ENCODE results near the gene SH3RF1. TPM values are rescaled to one million over a fixed set of nuclear protein-coding genes. Genes with fewer than 3 reads are reported as not detected.

The SH3RF1 gene
- total RNA-seq, 2 donors from 2014 or later: 42.9 to 57.5 TPM

- no peaks in the 10 kb centered on the region for H3K36me3 ChIP-seq
- no peak overlapping the region for H3K27ac ChIP-seq
- H3K4me1 ChIP-seq (replicated peaks): peaks cover 10% of the 10 kb centered on the region
- H3K4me3 ChIP-seq: no peak overlapping the region
- H3K27me3 ChIP-seq (replicated peaks; ENCODE audit: insufficient read depth): no peaks in the 10 kb centered on the region
- no peaks in the 10 kb centered on the region for H3K9me3 ChIP-seq
- 96% methylated on average over 9 of the region's 9 CpGs for WGBS
- TF ChIP-seq, protein P1, sequence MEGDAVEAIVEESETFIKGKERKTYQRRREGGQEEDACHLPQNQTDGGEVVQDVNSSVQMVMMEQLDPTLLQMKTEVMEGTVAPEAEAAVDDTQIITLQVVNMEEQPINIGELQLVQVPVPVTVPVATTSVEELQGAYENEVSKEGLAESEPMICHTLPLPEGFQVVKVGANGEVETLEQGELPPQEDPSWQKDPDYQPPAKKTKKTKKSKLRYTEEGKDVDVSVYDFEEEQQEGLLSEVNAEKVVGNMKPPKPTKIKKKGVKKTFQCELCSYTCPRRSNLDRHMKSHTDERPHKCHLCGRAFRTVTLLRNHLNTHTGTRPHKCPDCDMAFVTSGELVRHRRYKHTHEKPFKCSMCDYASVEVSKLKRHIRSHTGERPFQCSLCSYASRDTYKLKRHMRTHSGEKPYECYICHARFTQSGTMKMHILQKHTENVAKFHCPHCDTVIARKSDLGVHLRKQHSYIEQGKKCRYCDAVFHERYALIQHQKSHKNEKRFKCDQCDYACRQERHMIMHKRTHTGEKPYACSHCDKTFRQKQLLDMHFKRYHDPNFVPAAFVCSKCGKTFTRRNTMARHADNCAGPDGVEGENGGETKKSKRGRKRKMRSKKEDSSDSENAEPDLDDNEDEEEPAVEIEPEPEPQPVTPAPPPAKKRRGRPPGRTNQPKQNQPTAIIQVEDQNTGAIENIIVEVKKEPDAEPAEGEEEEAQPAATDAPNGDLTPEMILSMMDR (IDR thresholded peaks at IDR 0.05): no peak
- TF ChIP-seq POLR2AphosphoS5 (IDR thresholded peaks at IDR 0.05) (no peak), POLR2A (IDR thresholded peaks at IDR 0.05) (no peak)
- intact Hi-C loops (cut with DNase I): no loop called here
- no peak for DNase-seq (ENCODE audit: low spot score)
Observed at GRCh38 chr4:169048868-169049414, 221.8 kb downstream of the SH3RF1 start.

GRCh38 chr4:169047956-169048355 is 222.8 kb downstream of the SH3RF1 start:
- WGBS: 58% methylated on average over 4 of the region's 4 CpGs
- DNase-seq (ENCODE audit: low spot score): no peak
- no peak overlapping the region for H3K4me3 ChIP-seq
- no peak for TF ChIP-seq POLR2AphosphoS5 (IDR thresholded peaks at IDR 0.05)
- H3K4me1 ChIP-seq (replicated peaks): peaks cover 10% of the 10 kb centered on the region
- H3K36me3 ChIP-seq: no peaks in the 10 kb centered on the region
- no peaks in the 10 kb centered on the region for H3K27me3 ChIP-seq (replicated peaks; ENCODE audit: insufficient read depth)
- H3K27ac ChIP-seq: no peak overlapping the region
- intact Hi-C loops (cut with DNase I): no loop called here
- no peaks in the 10 kb centered on the region for H3K9me3 ChIP-seq

- DNase-seq (ENCODE audit: low spot score): no peak
- 80% methylated on average over 15 of the region's 15 CpGs for WGBS
- Histone ChIP-seq H3K36me3 (no peaks in the 10 kb centered on the region), H3K4me1 (replicated peaks) (peaks cover 7% of the 10 kb centered on the region), H3K27me3 (replicated peaks; ENCODE audit: insufficient read depth) (no peaks in the 10 kb centered on the region), H3K4me3 (no peak overlapping the region), H3K9me3 (no peaks in the 10 kb centered on the region), H3K27ac (no peak overlapping the region)
- TF ChIP-seq, protein P1 (IDR thresholded peaks at IDR 0.05): no peak
- no peak for TF ChIP-seq POLR2A (IDR thresholded peaks at IDR 0.05)
- no peak for TF ChIP-seq POLR2AphosphoS5 (IDR thresholded peaks at IDR 0.05)
- intact Hi-C loops (cut with DNase I): no loop called here
Observed at GRCh38 chr4:169045862-169046584, 224.7 kb downstream of the SH3RF1 start.

DNA sequence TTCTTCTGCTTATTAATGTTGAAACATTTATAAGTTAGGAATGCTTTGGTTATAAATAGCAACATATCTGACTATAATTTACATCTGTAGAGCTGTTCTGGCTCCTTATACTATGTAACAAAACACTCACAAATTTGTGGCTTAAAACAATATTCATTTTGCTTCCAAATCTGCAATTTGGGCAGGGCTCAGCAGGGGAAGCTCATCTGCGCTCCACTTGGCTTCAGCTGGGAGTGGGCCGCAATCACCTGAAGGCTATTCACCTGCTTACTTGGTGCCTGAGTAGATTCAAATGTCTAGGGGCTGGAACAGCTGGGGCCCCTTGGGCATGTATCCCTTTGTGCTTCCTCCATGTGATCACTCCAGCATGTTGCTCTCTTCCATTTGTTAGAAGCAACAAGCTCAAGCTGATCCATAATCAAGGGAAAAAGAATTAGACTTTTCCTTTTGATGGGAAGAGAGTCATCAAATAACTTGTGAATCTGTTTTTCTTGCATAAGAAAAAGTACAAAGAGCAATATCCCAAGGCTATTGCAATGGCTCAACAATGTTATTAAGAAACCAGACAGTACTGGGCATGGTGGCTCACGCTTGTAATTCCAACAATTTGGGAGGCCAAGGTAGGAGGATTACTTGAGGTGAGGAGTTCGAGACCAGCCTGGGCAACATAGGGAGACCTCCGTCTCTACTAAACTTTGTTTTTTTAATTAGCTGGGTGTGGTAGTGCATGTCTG is 225.9 kb downstream of the SH3RF1 start:
- Histone ChIP-seq H3K9me3 (no peaks in the 10 kb centered on the region), H3K4me3 (no peak overlapping the region), H3K27me3 (replicated peaks; ENCODE audit: insufficient read depth) (no peaks in the 10 kb centered on the region), H3K36me3 (no peaks in the 10 kb centered on the region), H3K4me1 (replicated peaks) (no peaks in the 10 kb centered on the region), H3K27ac (no peak overlapping the region)
- intact Hi-C loops (cut with DNase I): no loop called here
- WGBS: 98% methylated on average over 5 of the region's 5 CpGs
- TF ChIP-seq, protein P1 (IDR thresholded peaks at IDR 0.05): no peak
- TF ChIP-seq POLR2AphosphoS5 (IDR thresholded peaks at IDR 0.05): no peak
- TF ChIP-seq POLR2A (IDR thresholded peaks at IDR 0.05): no peak
- DNase-seq (ENCODE audit: low spot score): no peak

Data from prostate gland (tissue), 2 donors.